Measurements from ENCODE around the gene MYH13. TPM values are rescaled to one million over a fixed set of nuclear protein-coding genes. Genes with fewer than 3 reads are reported as not detected.
A peak's percentile ranks its signal among the peaks of the same experiment; 100 is the strongest.
"Not testable (repeated sequence)": the region's sequence is repeated elsewhere in the genome, so short reads cannot be mapped to it uniquely, and the experiment has no call there.

MYH13 gene
- polyA plus RNA-seq, 4 donors = 0.01 to 0.06 TPM; not detected in 2

DNA sequence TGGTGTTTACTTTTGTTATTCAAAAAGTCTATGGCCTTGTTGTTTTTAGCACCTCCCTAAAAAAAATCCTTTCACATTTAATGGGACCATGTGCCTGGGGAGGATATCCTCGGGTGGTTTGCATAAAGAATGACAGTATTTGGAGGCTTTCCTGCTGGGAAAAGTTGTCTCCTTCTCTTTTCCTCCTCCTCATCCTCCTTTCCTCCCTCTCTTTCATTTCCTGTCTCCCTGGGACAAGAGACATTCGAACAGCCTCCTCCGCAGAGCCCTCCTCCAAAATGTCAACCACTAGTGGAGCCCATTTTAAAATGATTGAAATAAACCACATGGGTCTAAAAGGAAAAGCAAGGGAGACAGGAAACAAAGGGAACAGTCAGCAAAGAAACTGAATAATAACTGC is 67.4 kb downstream of the MYH13 start:
- Histone ChIP-seq H3K27ac (ENCODE audit: low read depth in 1 of 3, low read length in 2 of 3) (no peak overlapping the region), H3K9me3 (ENCODE audit: control insufficient read depth in 2 of 2, insufficient read depth in 1 of 2, low read depth in 1 of 2, low read length in 1 of 2) (no peaks in the 10 kb centered on the region), H3K4me1 (ENCODE audit: control insufficient read depth in 3 of 3, insufficient read depth in 2 of 3, low read depth in 1 of 3, low read length in 2 of 3) (no peaks in the 10 kb centered on the region), H3K36me3 (ENCODE audit: control insufficient read depth in 3 of 3, insufficient read depth in 2 of 3, low read depth in 1 of 3, low read length in 3 of 3) (no peaks in the 10 kb centered on the region), H3K27me3 (ENCODE audit: control insufficient read depth in 3 of 3, insufficient read depth in 3 of 3, low read length in 3 of 3) (no peaks in the 10 kb centered on the region), H3K4me3 (ENCODE audit: low read depth in 1 of 3, low read length in 3 of 3) (no peak overlapping the region)
- 50 to 67% (median 52%) methylated on average over 3 of the region's 3 CpGs for WGBS, 3 donors
- FAIRE-seq (no peak), DNase-seq (no peak)

- Histone ChIP-seq H3K9me3 (ENCODE audit: control insufficient read depth in 2 of 2, insufficient read depth in 1 of 2, low read depth in 1 of 2, low read length in 1 of 2) (no peaks in the 10 kb centered on the region), H3K4me3 (ENCODE audit: low read depth in 1 of 3, low read length in 3 of 3) (no peak overlapping the region), H3K27ac (ENCODE audit: low read depth in 1 of 3, low read length in 2 of 3) (no peak overlapping the region), H3K4me1 (ENCODE audit: control insufficient read depth in 3 of 3, insufficient read depth in 2 of 3, low read depth in 1 of 3, low read length in 2 of 3) (no peaks in the 10 kb centered on the region), H3K27me3 (ENCODE audit: control insufficient read depth in 3 of 3, insufficient read depth in 3 of 3, low read length in 3 of 3) (no peaks in the 10 kb centered on the region), H3K36me3 (ENCODE audit: control insufficient read depth in 3 of 3, insufficient read depth in 2 of 3, low read depth in 1 of 3, low read length in 3 of 3) (no peaks in the 10 kb centered on the region)
- FAIRE-seq = no peak
- DNase-seq = no peak
- WGBS, 3 donors = 77 to 84% (median 80%) methylated on average over 4 of the region's 4 CpGs
These were observed 68.0 kb downstream of the MYH13 start for GRCh38 chr17:10304758-10305300.

GRCh38 chr17:10297691-10298090 is 75.1 kb downstream of the MYH13 start:
- Histone ChIP-seq H3K4me3 (ENCODE audit: low read depth in 1 of 3, low read length in 3 of 3) (no peak overlapping the region), H3K9me3 (ENCODE audit: control insufficient read depth in 2 of 2, insufficient read depth in 1 of 2, low read depth in 1 of 2, low read length in 1 of 2) (peaks cover 0 to 6% of the 10 kb centered on the region in 2 donors), H3K27me3 (ENCODE audit: control insufficient read depth in 3 of 3, insufficient read depth in 3 of 3, low read length in 3 of 3) (no peaks in the 10 kb centered on the region), H3K36me3 (ENCODE audit: control insufficient read depth in 3 of 3, insufficient read depth in 2 of 3, low read depth in 1 of 3, low read length in 3 of 3) (no peaks in the 10 kb centered on the region), H3K4me1 (ENCODE audit: control insufficient read depth in 3 of 3, insufficient read depth in 2 of 3, low read depth in 1 of 3, low read length in 2 of 3) (no peaks in the 10 kb centered on the region), H3K27ac (ENCODE audit: low read depth in 1 of 3, low read length in 2 of 3) (no peak overlapping the region)
- FAIRE-seq (no peak), DNase-seq (no peak)
- 90 to 97% (median 97%) methylated on average over 3 of the region's 3 CpGs for WGBS, 3 donors

DNA sequence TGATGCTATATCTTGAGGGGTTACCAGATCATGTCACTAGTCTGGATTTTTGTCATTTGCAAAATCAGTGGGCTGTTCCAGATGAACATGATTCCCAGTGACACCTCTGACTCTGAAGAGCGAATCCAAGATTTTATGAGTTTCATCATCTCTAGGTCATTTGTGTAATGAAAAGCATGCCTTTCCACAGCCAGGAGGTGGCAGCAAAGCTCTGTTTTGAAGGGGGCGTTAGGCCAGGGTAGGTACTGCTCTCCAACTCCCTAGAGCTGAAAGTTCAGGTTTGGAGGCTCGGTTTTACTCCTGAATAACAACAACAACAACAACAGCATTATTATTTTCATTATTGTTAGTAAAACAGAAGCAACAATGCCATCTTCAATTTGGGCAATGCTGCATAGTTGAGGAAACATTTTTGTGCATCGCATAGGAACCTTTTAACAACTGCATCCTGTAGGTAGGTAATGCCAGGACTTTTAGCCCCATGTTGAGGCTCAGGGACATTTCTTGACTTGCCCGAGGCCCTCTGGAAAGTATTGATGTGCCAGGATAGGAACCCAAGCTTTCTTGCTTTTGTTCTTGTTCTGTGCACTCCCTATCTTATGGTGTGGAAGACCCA is 77.0 kb downstream of the MYH13 start:
- no peak overlapping the region for H3K27ac ChIP-seq (ENCODE audit: low read depth in 1 of 3, low read length in 2 of 3)
- no peak for FAIRE-seq
- peak; percentile 51 to 65 for DNase-seq
- H3K36me3 ChIP-seq (ENCODE audit: control insufficient read depth in 3 of 3, insufficient read depth in 2 of 3, low read depth in 1 of 3, low read length in 3 of 3) = no peaks in the 10 kb centered on the region
- H3K4me1 ChIP-seq (ENCODE audit: control insufficient read depth in 3 of 3, insufficient read depth in 2 of 3, low read depth in 1 of 3, low read length in 2 of 3) = no peaks in the 10 kb centered on the region
- no peak overlapping the region for H3K4me3 ChIP-seq (ENCODE audit: low read depth in 1 of 3, low read length in 3 of 3)
- H3K27me3 ChIP-seq (ENCODE audit: control insufficient read depth in 3 of 3, insufficient read depth in 3 of 3, low read length in 3 of 3) = no peaks in the 10 kb centered on the region
- H3K9me3 ChIP-seq (ENCODE audit: control insufficient read depth in 2 of 2, insufficient read depth in 1 of 2, low read depth in 1 of 2, low read length in 1 of 2) = peaks cover 0 to 11% of the 10 kb centered on the region in 2 donors
- 31 to 39% (median 35%) methylated on average over 5 of the region's 5 CpGs for WGBS, 3 donors

DNA sequence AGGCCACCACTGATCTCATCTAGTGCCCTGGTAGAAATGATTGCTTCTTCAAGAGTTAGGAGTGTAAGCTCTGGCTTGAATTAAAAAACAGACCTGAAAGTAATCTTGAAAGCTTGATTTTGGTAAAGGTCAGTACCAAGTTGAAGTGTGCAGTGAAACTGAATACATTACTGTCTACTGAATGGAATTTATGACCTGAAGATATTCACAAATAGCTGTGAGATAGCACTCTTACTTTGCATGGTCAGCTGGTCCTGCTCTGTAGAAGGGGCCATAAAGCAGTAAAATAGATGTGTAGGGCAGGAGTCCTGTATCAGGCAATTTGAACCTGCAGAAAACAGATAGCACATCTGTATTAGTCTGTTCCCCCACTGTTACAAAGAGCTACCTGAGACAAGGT is 78.6 kb downstream of the MYH13 start:
- H3K27me3 ChIP-seq (ENCODE audit: control insufficient read depth in 3 of 3, insufficient read depth in 3 of 3, low read length in 3 of 3) = no peaks in the 10 kb centered on the region
- peak overlapping the region in 1 of 3 donors; percentile 33 for H3K27ac ChIP-seq (ENCODE audit: low read depth in 1 of 3, low read length in 2 of 3)
- no peaks in the 10 kb centered on the region for H3K4me1 ChIP-seq (ENCODE audit: control insufficient read depth in 3 of 3, insufficient read depth in 2 of 3, low read depth in 1 of 3, low read length in 2 of 3)
- FAIRE-seq = no peak
- DNase-seq = peak in 1 of 2 donors; percentile 47
- H3K4me3 ChIP-seq (ENCODE audit: low read depth in 1 of 3, low read length in 3 of 3) = no peak overlapping the region
- H3K36me3 ChIP-seq (ENCODE audit: control insufficient read depth in 3 of 3, insufficient read depth in 2 of 3, low read depth in 1 of 3, low read length in 3 of 3) = no peaks in the 10 kb centered on the region
- peaks cover 0 to 11% of the 10 kb centered on the region in 2 donors for H3K9me3 ChIP-seq (ENCODE audit: control insufficient read depth in 2 of 2, insufficient read depth in 1 of 2, low read depth in 1 of 2, low read length in 1 of 2)

DNA sequence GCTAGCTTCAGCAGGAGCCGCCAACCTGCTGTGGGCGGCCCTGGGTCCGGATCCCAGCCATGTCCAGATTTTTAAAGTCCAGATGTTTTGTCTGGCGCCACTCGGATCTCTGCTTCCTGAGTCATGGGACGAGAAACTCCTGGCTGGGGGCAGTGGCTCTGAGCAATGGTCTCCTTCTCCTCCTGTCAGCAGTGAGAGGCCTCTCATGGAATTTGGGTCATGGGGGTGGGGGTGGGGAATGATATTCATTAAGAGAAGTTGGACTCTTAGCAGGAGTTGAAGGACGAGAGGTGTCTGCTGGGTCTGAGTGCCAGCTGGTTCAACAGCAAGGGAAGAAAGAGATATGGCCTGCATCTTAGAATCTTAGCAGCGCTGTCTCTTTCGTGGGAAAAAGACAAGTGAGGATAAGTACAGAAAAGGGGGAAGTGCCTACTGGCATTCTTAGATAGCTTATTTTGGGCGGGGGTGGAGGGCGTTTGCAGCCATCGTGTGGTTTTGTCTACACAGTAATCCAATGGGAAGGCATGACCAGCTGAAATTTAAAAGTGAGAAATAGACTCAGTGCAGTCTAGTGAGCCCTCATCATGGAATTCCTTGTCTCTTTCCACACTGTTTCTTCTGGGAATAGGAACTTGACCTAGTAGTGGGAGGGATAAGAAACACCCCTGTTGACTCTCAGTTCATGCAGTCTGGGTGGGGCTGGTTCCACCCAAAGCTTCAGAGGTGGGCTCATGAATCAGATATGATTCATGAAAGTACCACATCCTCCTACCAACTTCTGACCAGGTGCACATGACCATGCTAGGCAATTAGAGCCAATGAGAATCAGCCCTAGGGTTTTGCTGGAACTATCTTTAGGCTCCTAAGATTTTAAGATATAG is 80.5 kb downstream of the MYH13 start:
- Histone ChIP-seq H3K27ac (ENCODE audit: low read depth in 1 of 3, low read length in 2 of 3) (no peak overlapping the region), H3K9me3 (ENCODE audit: control insufficient read depth in 2 of 2, insufficient read depth in 1 of 2, low read depth in 1 of 2, low read length in 1 of 2) (peaks cover 0 to 11% of the 10 kb centered on the region in 2 donors), H3K27me3 (ENCODE audit: control insufficient read depth in 3 of 3, insufficient read depth in 3 of 3, low read length in 3 of 3) (no peaks in the 10 kb centered on the region), H3K4me3 (ENCODE audit: low read depth in 1 of 3, low read length in 3 of 3) (no peak overlapping the region), H3K36me3 (ENCODE audit: control insufficient read depth in 3 of 3, insufficient read depth in 2 of 3, low read depth in 1 of 3, low read length in 3 of 3) (no peaks in the 10 kb centered on the region), H3K4me1 (ENCODE audit: control insufficient read depth in 3 of 3, insufficient read depth in 2 of 3, low read depth in 1 of 3, low read length in 2 of 3) (no peaks in the 10 kb centered on the region)
- 57 to 82% (median 75%) methylated on average over 11 to 12 of the region's 12 CpGs for WGBS, 3 donors
- FAIRE-seq (no peak), DNase-seq (no peak)

GRCh38 chr17:10291576-10291975 is 81.2 kb downstream of the MYH13 start:
- H3K27me3 ChIP-seq (ENCODE audit: control insufficient read depth in 3 of 3, insufficient read depth in 3 of 3, low read length in 3 of 3); H3K4me1 ChIP-seq (ENCODE audit: control insufficient read depth in 3 of 3, insufficient read depth in 2 of 3, low read depth in 1 of 3, low read length in 2 of 3); H3K36me3 ChIP-seq (ENCODE audit: control insufficient read depth in 3 of 3, insufficient read depth in 2 of 3, low read depth in 1 of 3, low read length in 3 of 3); H3K27ac ChIP-seq (ENCODE audit: low read depth in 1 of 3, low read length in 2 of 3); H3K4me3 ChIP-seq (ENCODE audit: low read depth in 1 of 3, low read length in 3 of 3); DNase-seq; FAIRE-seq: not testable (repeated sequence)
- 72 to 80% (median 78%) methylated on average over 12 of the region's 12 CpGs for WGBS, 3 donors
- peaks cover 0 to 11% of the 10 kb centered on the region in 2 donors for H3K9me3 ChIP-seq (ENCODE audit: control insufficient read depth in 2 of 2, insufficient read depth in 1 of 2, low read depth in 1 of 2, low read length in 1 of 2)

GRCh38 chr17:10290041-10290440 is 82.8 kb downstream of the MYH13 start:
- Histone ChIP-seq H3K27me3 (ENCODE audit: control insufficient read depth in 3 of 3, insufficient read depth in 3 of 3, low read length in 3 of 3) (peaks cover 0 to 4% (median 3%) of the 10 kb centered on the region in 3 donors), H3K4me3 (ENCODE audit: low read depth in 1 of 3, low read length in 3 of 3) (no peak overlapping the region), H3K36me3 (ENCODE audit: control insufficient read depth in 3 of 3, insufficient read depth in 2 of 3, low read depth in 1 of 3, low read length in 3 of 3) (no peaks in the 10 kb centered on the region), H3K27ac (ENCODE audit: low read depth in 1 of 3, low read length in 2 of 3) (no peak overlapping the region), H3K4me1 (ENCODE audit: control insufficient read depth in 3 of 3, insufficient read depth in 2 of 3, low read depth in 1 of 3, low read length in 2 of 3) (no peaks in the 10 kb centered on the region), H3K9me3 (ENCODE audit: control insufficient read depth in 2 of 2, insufficient read depth in 1 of 2, low read depth in 1 of 2, low read length in 1 of 2) (peaks cover 0 to 11% of the 10 kb centered on the region in 2 donors)
- DNase-seq = peak in 1 of 2 donors; percentile 19
- no peak for FAIRE-seq
- 27 to 41% (median 38%) methylated on average over 1 of the region's 1 CpG for WGBS, 3 donors
